Fibroblast of lung (primary cell): ENCODE data around the gene PACSIN1. TPM values are rescaled to one million over a fixed set of nuclear protein-coding genes. Genes with fewer than 3 reads are reported as not detected.

Experiments used
- DNase-seq, 2 donors: peaks; one replicate each; pipeline versions ENCODE4 v3.0.0 to v3.0.0-alpha.2; 2010; ENCODE audit warnings: low read depth in 2 of 2
- H2AFZ ChIP-seq: 2 replicates; pipeline ENCODE4 v1.5.1; 2012; ENCODE audit warnings: low read length, control low read depth, inconsistent platforms
- H3K27ac ChIP-seq: 2 replicates; pipeline ENCODE4 v1.5.1; 2011; ENCODE audit warnings: low read length, control low read depth; ENCODE audit not compliant: insufficient read depth
- H3K27me3 ChIP-seq: 2 replicates; pipeline ENCODE4 v1.5.1; 2011; ENCODE audit warnings: mild to moderate bottlenecking, low read length; ENCODE audit not compliant: control insufficient read depth, insufficient read depth
- H3K36me3 ChIP-seq: 2 replicates; pipeline ENCODE4 v1.5.1; 2011; ENCODE audit warnings: low read length; ENCODE audit not compliant: control insufficient read depth, insufficient read depth
- H3K4me1 ChIP-seq: 2 replicates; pipeline ENCODE4 v1.5.1; 2011; ENCODE audit warnings: low read length; ENCODE audit not compliant: control insufficient read depth, insufficient read depth; ENCODE audit errors: extremely low read depth
- H3K4me2 ChIP-seq: 2 replicates; pipeline ENCODE4 v1.5.1; 2011; ENCODE audit warnings: low read length, control low read depth; ENCODE audit not compliant: insufficient read depth; ENCODE audit errors: extremely low read depth
- H3K4me3 ChIP-seq, 4 experiments: fragments of 200-600 bp in 1 of 4; sonication (generic) in 1 of 4; replicated peaks in 1 of 4; 2 replicates each; pipeline ENCODE4 v1.5.1; 2011 to 2016; ENCODE audit warnings: low read length in 4 of 4, low read depth in 3 of 4, mild to moderate bottlenecking in 3 of 4, control low read depth in 2 of 4, inconsistent platforms in 1 of 4, mixed read lengths in 1 of 4; ENCODE audit not compliant: insufficient read depth in 1 of 4; ENCODE audit errors: control extremely low read depth in 1 of 4
- H3K79me2 ChIP-seq: 2 replicates; pipeline ENCODE4 v1.5.1; 2012; ENCODE audit warnings: mild to moderate bottlenecking, low read length, inconsistent platforms; ENCODE audit not compliant: control insufficient read depth, insufficient read depth
- H3K9ac ChIP-seq: 2 replicates; pipeline ENCODE4 v1.5.1; 2011; ENCODE audit warnings: mild to moderate bottlenecking, low read length, control low read depth; ENCODE audit not compliant: insufficient read depth
- H3K9me3 ChIP-seq: 2 replicates; pipeline ENCODE4 v1.5.1; 2012; ENCODE audit warnings: low read depth, low read length; ENCODE audit not compliant: control insufficient read depth, insufficient read depth
- H4K20me1 ChIP-seq: 2 replicates; pipeline ENCODE4 v1.5.1; 2011; ENCODE audit warnings: low read length; ENCODE audit not compliant: control insufficient read depth, insufficient read depth; ENCODE audit errors: extremely low read depth
- CTCF ChIP-seq, 2 donors: IDR thresholded peaks in 1 of 2; conservative IDR thresholded peaks in 1 of 2; 1 replicate in 1 of 2; 2 replicates in 1 of 2; pipeline ENCODE4 v1.5.1; 2011 to 2012; ENCODE audit warnings: low read length in 2 of 2, control low read depth in 1 of 2, inconsistent platforms in 1 of 2, low read depth in 1 of 2, mild to moderate bottlenecking in 1 of 2
- EZH2 ChIP-seq: IDR thresholded peaks from 2 replicates; pipeline ENCODE4 v1.5.1; 2012; ENCODE audit warnings: low read length, control low read depth, mild to moderate bottlenecking; ENCODE audit errors: missing control alignments
- polyA plus RNA-seq, 2 donors: library from polyadenylated mRNA; depleted of rRNA in 1 of 2; stranded (reverse) in 1 of 2; unstranded in 1 of 2; fragments of >200 nt; gene quantifications; 2 replicates each; pipeline ENCODE4 v1.2.1, GENCODE V29; 2011 to 2012; ENCODE audit warnings: missing spikeins in 1 of 2
- total RNA-seq: library from RNA; depleted of rRNA; stranded (reverse); fragments of >200 nt; gene quantifications from 2 replicates; pipeline ENCODE4 v1.2.1, GENCODE V29; 2014

Gene PACSIN1
- total and polyA plus RNA-seq, 2 donors (not counting 1 experiment from before 2014, with no cell fraction given), result under 0.01 TPM; not detected in 1

- Histone ChIP-seq H3K4me1 (no peaks in the 10 kb centered on the region), H2AFZ (no peak overlapping the region), H3K4me2 (no peak overlapping the region), H3K9me3 (no peaks in the 10 kb centered on the region), H3K36me3 (no peaks in the 10 kb centered on the region), H4K20me1 (no peaks in the 10 kb centered on the region), H3K9ac (no peak overlapping the region), H3K79me2 (no peaks in the 10 kb centered on the region), H3K4me3 (no peak overlapping the region), H3K27ac (no peak overlapping the region), H3K27me3 (no peaks in the 10 kb centered on the region)
- TF ChIP-seq EZH2, result no peak
- TF ChIP-seq CTCF (conservative IDR thresholded peaks at IDR 0.05 in 1 of 2, IDR thresholded peaks at IDR 0.05 in 1 of 2; ENCODE audit: low read depth in 1 of 2, low read length in 2 of 2), result no peak
- DNase-seq, result no peak
These were observed 82.1 kb downstream of the PACSIN1 start for GRCh38 chr6:34547701-34548644.

GRCh38 chr6:34549026-34549803, 83.3 kb downstream of the PACSIN1 start:
- TF ChIP-seq CTCF (conservative IDR thresholded peaks at IDR 0.05 in 1 of 2, IDR thresholded peaks at IDR 0.05 in 1 of 2; ENCODE audit: low read depth in 1 of 2, low read length in 2 of 2), result no peak
- no peak for TF ChIP-seq EZH2
- no peaks in the 10 kb centered on the region for H3K4me1 ChIP-seq

GRCh38 chr6:34549804-34550202, 83.9 kb downstream of the PACSIN1 start:
- no peak overlapping the region for H3K4me3 ChIP-seq
- H3K36me3 ChIP-seq, result no peaks in the 10 kb centered on the region
- no peaks in the 10 kb centered on the region for H3K9me3 ChIP-seq
- H2AFZ ChIP-seq, result no peak overlapping the region
- TF ChIP-seq CTCF (conservative IDR thresholded peaks at IDR 0.05 in 1 of 2, IDR thresholded peaks at IDR 0.05 in 1 of 2; ENCODE audit: low read depth in 1 of 2, low read length in 2 of 2) (no peak), EZH2 (no peak)
- no peaks in the 10 kb centered on the region for H3K27me3 ChIP-seq
- H3K9ac ChIP-seq, result no peak overlapping the region
- DNase-seq, result no peak
- H4K20me1 ChIP-seq, result no peaks in the 10 kb centered on the region
- H3K4me1 ChIP-seq, result no peaks in the 10 kb centered on the region
- H3K79me2 ChIP-seq, result no peaks in the 10 kb centered on the region
- no peak overlapping the region for H3K4me2 ChIP-seq
- no peak overlapping the region for H3K27ac ChIP-seq

More at GRCh38 chr6:34549026-34549803, 83.3 kb downstream of the PACSIN1 start:
- H3K4me2 ChIP-seq, result no peak overlapping the region
- H3K79me2 ChIP-seq, result no peaks in the 10 kb centered on the region
- H3K36me3 ChIP-seq, result no peaks in the 10 kb centered on the region
- H4K20me1 ChIP-seq, result no peaks in the 10 kb centered on the region
- no peaks in the 10 kb centered on the region for H3K9me3 ChIP-seq
- H3K27ac ChIP-seq, result no peak overlapping the region
- DNase-seq, result no peak
- H3K9ac ChIP-seq, result no peak overlapping the region
- no peaks in the 10 kb centered on the region for H3K27me3 ChIP-seq
- no peak overlapping the region for H3K4me3 ChIP-seq
- no peak overlapping the region for H2AFZ ChIP-seq
